ENCODE data around the gene SMAD3.

- TF ChIP-seq CHD1 (IDR thresholded peaks at IDR 0.05; ENCODE audit: low read depth, low read length) (no peak), POLR2A (IDR thresholded peaks at IDR 0.05; ENCODE audit: low read depth, low read length) (no peak)
Measured at GRCh38 chr15:67189326-67190051, 124.1 kb downstream of the SMAD3 start.
